Stimulated activated CD4-positive, alpha-beta T cell treated with anti-CD3 and anti-CD28 coated beads, Interleukin-4, amount 100 ng/mL, for 48 hours (primary cell): ENCODE measurements around the gene ZNF223.

ENCODE experiments used
- DNase-seq, 2 donors: peaks; one replicate each; pipeline ENCODE4 v3.0.0-alpha.2; 2020; ENCODE audit warnings: low read depth in 2 of 2

ZNF223 gene

GRCh38 chr19:44071824-44072542, 20.1 kb downstream of the ZNF223 start, which contains the start of gene ZNF284:
ZNF284 (plus strand) TSS chr19:44072159; CDS start chr19:44076390, 4,231 bp downstream.
- DNase-seq: peak; percentile 63 to 76

- DNase-seq: no peak
Measured at GRCh38 chr19:44072543-44073401, 20.9 kb downstream of the ZNF223 start.

GRCh38 chr19:44076325-44076724, 24.5 kb downstream of the ZNF223 start:
- no peak for DNase-seq

GRCh38 chr19:44092108-44092507, 40.3 kb downstream of the ZNF223 start:
- no peak for DNase-seq

GRCh38 chr19:44093931-44094765, 42.3 kb downstream of the ZNF223 start, which contains the start of gene ZNF224:
ZNF224 (plus strand) TSS chr19:44094361; CDS start chr19:44097874, 3,513 bp downstream.
- peak; percentile 68 to 82 for DNase-seq

GRCh38 chr19:44107751-44108150, 55.9 kb downstream of the ZNF223 start:
- no peak for DNase-seq

GRCh38 chr19:44109458-44109857, 57.6 kb downstream of the ZNF223 start:
- DNase-seq: no peak

GRCh38 chr19:44111910-44112463, 60.2 kb downstream of the ZNF223 start:
- DNase-seq: no peak

GRCh38 chr19:44112802-44113137, 60.9 kb downstream of the ZNF223 start:
- DNase-seq: no peak

GRCh38 chr19:44113138-44113783, 61.4 kb downstream of the ZNF223 start, which contains the start of gene ZNF225:
ZNF225 (plus strand) TSS chr19:44113399; CDS start chr19:44115828, 2,429 bp downstream.
- DNase-seq: peak; percentile 67 to 83

- DNase-seq: no peak
Measured at GRCh38 chr19:44113784-44114390, 62.1 kb downstream of the ZNF223 start.
